ENCODE results near the gene COL4A6. TPM values are rescaled to one million over a fixed set of nuclear protein-coding genes. Genes with fewer than 3 reads are reported as not detected.

The COL4A6 gene
- total and polyA plus RNA-seq, 4 donors = under 0.01 to 0.09 (median 0.07) TPM; not detected in 1

DNA sequence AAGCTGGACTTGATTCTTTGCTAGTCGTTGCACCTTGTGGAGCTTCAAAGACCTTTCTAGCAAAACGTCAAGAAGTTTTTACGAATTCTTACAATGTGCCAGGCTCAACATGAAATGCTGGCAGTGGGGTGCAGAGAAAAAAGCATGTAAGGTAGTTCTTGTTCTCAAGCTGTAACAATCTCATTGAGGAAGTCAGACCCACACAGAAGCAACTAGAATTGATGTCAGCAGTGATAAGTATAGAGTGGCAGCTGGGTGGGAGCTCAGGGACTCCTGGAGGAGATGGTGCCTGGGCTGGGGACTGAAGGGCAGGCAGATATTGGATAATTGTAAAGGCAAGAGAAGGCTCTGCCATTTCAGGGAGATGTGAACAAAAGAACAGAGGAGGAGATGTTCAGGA lies 264.3 kb downstream of the COL4A6 start:
- Histone ChIP-seq H3K4me3 (ENCODE audit: low read depth in 1 of 3, low read length in 3 of 3) (no peak overlapping the region), H3K4me1 (ENCODE audit: control insufficient read depth in 4 of 4, insufficient read depth in 4 of 4, low read length in 3 of 4) (no peaks in the 10 kb centered on the region), H3K9ac (ENCODE audit: low read depth in 1 of 2, low read length in 2 of 2) (no peak overlapping the region), H3K9me3 (ENCODE audit: control insufficient read depth in 4 of 4, low read length in 3 of 4) (no peaks in the 10 kb centered on the region), H3K27me3 (ENCODE audit: control insufficient read depth in 4 of 4, insufficient read depth in 4 of 4, low read length in 3 of 4) (no peaks in the 10 kb centered on the region), H3K27ac (ENCODE audit: low read depth in 1 of 2, low read length in 2 of 2) (no peak overlapping the region), H3K36me3 (ENCODE audit: control insufficient read depth in 4 of 4, insufficient read depth in 3 of 4, low read depth in 1 of 4, low read length in 3 of 4) (no peaks in the 10 kb centered on the region)
- WGBS = 47% methylated on average over 3 of the region's 3 CpGs
- TF ChIP-seq GABPA (IDR thresholded peaks at IDR 0.05 in 1 of 2, conservative IDR thresholded peaks at IDR 0.05 in 1 of 2) (no peak), HNF4A (conservative IDR thresholded peaks at IDR 0.05) (no peak), SP1 (IDR thresholded peaks at IDR 0.05) (no peak), YY1 (IDR thresholded peaks at IDR 0.05) (no peak), FOXA2 (IDR thresholded peaks at IDR 0.05) (no peak), RXRA (IDR thresholded peaks at IDR 0.05) (no peak), JUND (IDR thresholded peaks at IDR 0.05) (no peak), HNF4G (IDR thresholded peaks at IDR 0.05) (no peak), FOXA1 (IDR thresholded peaks at IDR 0.05) (no peak), RAD21 (IDR thresholded peaks at IDR 0.05) (no peak), TAF1 (conservative IDR thresholded peaks at IDR 0.05) (no peak)
- TF ChIP-seq, protein P1, sequence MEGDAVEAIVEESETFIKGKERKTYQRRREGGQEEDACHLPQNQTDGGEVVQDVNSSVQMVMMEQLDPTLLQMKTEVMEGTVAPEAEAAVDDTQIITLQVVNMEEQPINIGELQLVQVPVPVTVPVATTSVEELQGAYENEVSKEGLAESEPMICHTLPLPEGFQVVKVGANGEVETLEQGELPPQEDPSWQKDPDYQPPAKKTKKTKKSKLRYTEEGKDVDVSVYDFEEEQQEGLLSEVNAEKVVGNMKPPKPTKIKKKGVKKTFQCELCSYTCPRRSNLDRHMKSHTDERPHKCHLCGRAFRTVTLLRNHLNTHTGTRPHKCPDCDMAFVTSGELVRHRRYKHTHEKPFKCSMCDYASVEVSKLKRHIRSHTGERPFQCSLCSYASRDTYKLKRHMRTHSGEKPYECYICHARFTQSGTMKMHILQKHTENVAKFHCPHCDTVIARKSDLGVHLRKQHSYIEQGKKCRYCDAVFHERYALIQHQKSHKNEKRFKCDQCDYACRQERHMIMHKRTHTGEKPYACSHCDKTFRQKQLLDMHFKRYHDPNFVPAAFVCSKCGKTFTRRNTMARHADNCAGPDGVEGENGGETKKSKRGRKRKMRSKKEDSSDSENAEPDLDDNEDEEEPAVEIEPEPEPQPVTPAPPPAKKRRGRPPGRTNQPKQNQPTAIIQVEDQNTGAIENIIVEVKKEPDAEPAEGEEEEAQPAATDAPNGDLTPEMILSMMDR (IDR thresholded peaks at IDR 0.05; ENCODE audit: low read depth, low read length, missing input control) = no peak
- TF ChIP-seq, protein P2, sequence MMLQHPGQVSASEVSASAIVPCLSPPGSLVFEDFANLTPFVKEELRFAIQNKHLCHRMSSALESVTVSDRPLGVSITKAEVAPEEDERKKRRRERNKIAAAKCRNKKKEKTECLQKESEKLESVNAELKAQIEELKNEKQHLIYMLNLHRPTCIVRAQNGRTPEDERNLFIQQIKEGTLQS (IDR thresholded peaks at IDR 0.05) = no peak
- TF ChIP-seq, protein P3, sequence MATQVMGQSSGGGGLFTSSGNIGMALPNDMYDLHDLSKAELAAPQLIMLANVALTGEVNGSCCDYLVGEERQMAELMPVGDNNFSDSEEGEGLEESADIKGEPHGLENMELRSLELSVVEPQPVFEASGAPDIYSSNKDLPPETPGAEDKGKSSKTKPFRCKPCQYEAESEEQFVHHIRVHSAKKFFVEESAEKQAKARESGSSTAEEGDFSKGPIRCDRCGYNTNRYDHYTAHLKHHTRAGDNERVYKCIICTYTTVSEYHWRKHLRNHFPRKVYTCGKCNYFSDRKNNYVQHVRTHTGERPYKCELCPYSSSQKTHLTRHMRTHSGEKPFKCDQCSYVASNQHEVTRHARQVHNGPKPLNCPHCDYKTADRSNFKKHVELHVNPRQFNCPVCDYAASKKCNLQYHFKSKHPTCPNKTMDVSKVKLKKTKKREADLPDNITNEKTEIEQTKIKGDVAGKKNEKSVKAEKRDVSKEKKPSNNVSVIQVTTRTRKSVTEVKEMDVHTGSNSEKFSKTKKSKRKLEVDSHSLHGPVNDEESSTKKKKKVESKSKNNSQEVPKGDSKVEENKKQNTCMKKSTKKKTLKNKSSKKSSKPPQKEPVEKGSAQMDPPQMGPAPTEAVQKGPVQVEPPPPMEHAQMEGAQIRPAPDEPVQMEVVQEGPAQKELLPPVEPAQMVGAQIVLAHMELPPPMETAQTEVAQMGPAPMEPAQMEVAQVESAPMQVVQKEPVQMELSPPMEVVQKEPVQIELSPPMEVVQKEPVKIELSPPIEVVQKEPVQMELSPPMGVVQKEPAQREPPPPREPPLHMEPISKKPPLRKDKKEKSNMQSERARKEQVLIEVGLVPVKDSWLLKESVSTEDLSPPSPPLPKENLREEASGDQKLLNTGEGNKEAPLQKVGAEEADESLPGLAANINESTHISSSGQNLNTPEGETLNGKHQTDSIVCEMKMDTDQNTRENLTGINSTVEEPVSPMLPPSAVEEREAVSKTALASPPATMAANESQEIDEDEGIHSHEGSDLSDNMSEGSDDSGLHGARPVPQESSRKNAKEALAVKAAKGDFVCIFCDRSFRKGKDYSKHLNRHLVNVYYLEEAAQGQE (IDR thresholded peaks at IDR 0.05) = no peak
- TF ChIP-seq, protein P4, sequence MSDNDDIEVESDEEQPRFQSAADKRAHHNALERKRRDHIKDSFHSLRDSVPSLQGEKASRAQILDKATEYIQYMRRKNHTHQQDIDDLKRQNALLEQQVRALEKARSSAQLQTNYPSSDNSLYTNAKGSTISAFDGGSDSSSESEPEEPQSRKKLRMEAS (IDR thresholded peaks at IDR 0.05) = no peak
- TF ChIP-seq, protein P5, sequence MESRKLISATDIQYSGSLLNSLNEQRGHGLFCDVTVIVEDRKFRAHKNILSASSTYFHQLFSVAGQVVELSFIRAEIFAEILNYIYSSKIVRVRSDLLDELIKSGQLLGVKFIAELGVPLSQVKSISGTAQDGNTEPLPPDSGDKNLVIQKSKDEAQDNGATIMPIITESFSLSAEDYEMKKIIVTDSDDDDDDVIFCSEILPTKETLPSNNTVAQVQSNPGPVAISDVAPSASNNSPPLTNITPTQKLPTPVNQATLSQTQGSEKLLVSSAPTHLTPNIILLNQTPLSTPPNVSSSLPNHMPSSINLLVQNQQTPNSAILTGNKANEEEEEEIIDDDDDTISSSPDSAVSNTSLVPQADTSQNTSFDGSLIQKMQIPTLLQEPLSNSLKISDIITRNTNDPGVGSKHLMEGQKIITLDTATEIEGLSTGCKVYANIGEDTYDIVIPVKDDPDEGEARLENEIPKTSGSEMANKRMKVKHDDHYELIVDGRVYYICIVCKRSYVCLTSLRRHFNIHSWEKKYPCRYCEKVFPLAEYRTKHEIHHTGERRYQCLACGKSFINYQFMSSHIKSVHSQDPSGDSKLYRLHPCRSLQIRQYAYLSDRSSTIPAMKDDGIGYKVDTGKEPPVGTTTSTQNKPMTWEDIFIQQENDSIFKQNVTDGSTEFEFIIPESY (IDR thresholded peaks at IDR 0.05) = no peak
- no peak for DNase-seq (ENCODE audit: low spot score)

DNA sequence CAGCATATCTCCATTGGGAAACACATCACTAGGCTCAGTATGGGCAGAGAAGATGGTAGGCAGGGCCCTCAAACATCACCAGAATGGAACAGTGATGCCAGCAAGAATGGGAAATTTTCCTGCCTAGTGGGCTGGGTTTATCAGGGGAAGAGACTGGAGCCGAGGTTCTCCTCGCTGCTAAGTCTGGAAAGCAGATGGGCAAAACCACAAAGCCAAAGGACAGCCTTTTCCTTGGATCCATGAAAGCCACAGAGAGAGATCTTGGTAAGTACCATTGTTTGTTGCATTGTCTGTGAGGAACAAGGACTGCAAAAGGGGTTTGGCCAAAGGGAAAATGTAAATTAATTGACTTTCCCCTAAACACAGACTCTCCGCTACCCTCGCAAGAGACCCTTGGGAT lies 266.6 kb downstream of the COL4A6 start:
- no peak for TF ChIP-seq GABPA (IDR thresholded peaks at IDR 0.05 in 1 of 2, conservative IDR thresholded peaks at IDR 0.05 in 1 of 2)
- TF ChIP-seq, protein P2 (IDR thresholded peaks at IDR 0.05) = no peak
- Histone ChIP-seq H3K36me3 (ENCODE audit: control insufficient read depth in 4 of 4, insufficient read depth in 3 of 4, low read depth in 1 of 4, low read length in 3 of 4) (no peaks in the 10 kb centered on the region), H3K4me3 (ENCODE audit: low read depth in 1 of 3, low read length in 3 of 3) (no peak overlapping the region), H3K9ac (ENCODE audit: low read depth in 1 of 2, low read length in 2 of 2) (no peak overlapping the region), H3K9me3 (ENCODE audit: control insufficient read depth in 4 of 4, low read length in 3 of 4) (no peaks in the 10 kb centered on the region), H3K27ac (ENCODE audit: low read depth in 1 of 2, low read length in 2 of 2) (no peak overlapping the region), H3K27me3 (ENCODE audit: control insufficient read depth in 4 of 4, insufficient read depth in 4 of 4, low read length in 3 of 4) (no peaks in the 10 kb centered on the region), H3K4me1 (ENCODE audit: control insufficient read depth in 4 of 4, insufficient read depth in 4 of 4, low read length in 3 of 4) (no peaks in the 10 kb centered on the region)
- 98% methylated on average over 4 of the region's 4 CpGs for WGBS
- no peak for DNase-seq (ENCODE audit: low spot score)
